CD4-positive, alpha-beta T cell (primary cell): ENCODE measurements around the gene ZNF879. TPM values are rescaled to one million over a fixed set of nuclear protein-coding genes. Genes with fewer than 3 reads are reported as not detected.

Experiments used
- ATAC-seq: fragments of 200-7000 bp; cut with Tn5 transposase; one replicate; pipeline ENCODE4 v1.10.0; 2022; ENCODE audit warnings: mild to moderate bottlenecking; ENCODE audit not compliant: poor library complexity
- CTCF ChIA-PET: fragments of 350-600 bp; sonication (Branson Sonifier 250); formaldehyde crosslinking; loops from one replicate; lab custom pipeline; 2021; ENCODE audit warnings: antibody characterized with exemption, inconsistent platforms; lab: Charles Lee
- POLR2A ChIA-PET: fragments of 350-600 bp; sonication (Branson Sonifier 250); formaldehyde crosslinking; loops from one replicate; lab custom pipeline; 2021; ENCODE audit warnings: antibody characterized with exemption, inconsistent platforms; lab: Charles Lee
- DNase-seq, 14 experiments: peaks; one replicate each; pipeline ENCODE4 v3.0.0-alpha.2; 2013 to 2020; ENCODE audit warnings: mixed read lengths in 2 of 14
- H3K27ac ChIP-seq, 2 donors: one replicate each; pipeline versions ENCODE4 v1.5.1 to v1.7.0; 2013; ENCODE audit warnings: low read length in 2 of 2, low read depth in 1 of 2, mild to moderate bottlenecking in 1 of 2
- H3K27me3 ChIP-seq, 2 experiments: 1 replicate in 1 of 2; 2 replicates in 1 of 2; pipeline versions ENCODE4 v1.6.1 to v1.7.0; 2013; ENCODE audit warnings: low read length in 2 of 2, control low read depth in 1 of 2, mild to moderate bottlenecking in 1 of 2, moderate library complexity in 1 of 2; ENCODE audit not compliant: insufficient read depth in 2 of 2, control insufficient read depth in 1 of 2
- H3K36me3 ChIP-seq: one replicate; pipeline ENCODE4 v1.6.1; 2013; ENCODE audit warnings: low read length, control low read depth; ENCODE audit not compliant: insufficient read depth
- H3K4me1 ChIP-seq: one replicate; pipeline ENCODE4 v1.6.1; 2013; ENCODE audit warnings: low read length, control low read depth; ENCODE audit not compliant: insufficient read depth
- H3K4me3 ChIP-seq: one replicate; pipeline ENCODE4 v1.5.1; 2013; ENCODE audit warnings: mild to moderate bottlenecking, low read length, moderate library complexity
- H3K9me3 ChIP-seq, 2 experiments: 1 replicate in 1 of 2; 2 replicates in 1 of 2; pipeline versions ENCODE4 v1.6.1 to v1.7.0; 2013; ENCODE audit warnings: low read length in 2 of 2, mild to moderate bottlenecking in 2 of 2, control low read depth in 1 of 2, moderate library complexity in 1 of 2; ENCODE audit not compliant: control insufficient read depth in 1 of 2, insufficient read depth in 1 of 2
- H3K27ac Mint-ChIP-seq: one replicate; pipeline ENCODE4 v1.8.0; 2020; ENCODE audit warnings: mixed read lengths
- H3K27me3 Mint-ChIP-seq: one replicate; pipeline ENCODE4 v1.8.0; 2021; ENCODE audit warnings: mixed read lengths
- H3K36me3 Mint-ChIP-seq: one replicate; pipeline ENCODE4 v1.8.0; 2021; ENCODE audit warnings: low read depth, mixed read lengths
- H3K4me1 Mint-ChIP-seq: one replicate; pipeline ENCODE4 v1.8.0; 2021; ENCODE audit warnings: low read depth, mixed read lengths
- H3K4me3 Mint-ChIP-seq: one replicate; pipeline ENCODE4 v1.8.0; 2020; ENCODE audit warnings: mild to moderate bottlenecking, mixed read lengths
- H3K9me3 Mint-ChIP-seq: one replicate; pipeline ENCODE4 v1.8.0; 2020; ENCODE audit warnings: mixed read lengths
- intact Hi-C, 2 experiments: fragments of 100-400 bp; cut with DNase I in 1 of 2; cut with micrococcal nuclease in 1 of 2; formaldehyde crosslinking; loops; one replicate each; pipeline versions ENCODE4 v1.15.1 to v1.9.0; 2023 to 2025; cut with DNase I, micrococcal nuclease
- total RNA-seq, 174 experiments: library from RNA in 2 of 174; stranded (reverse) in 2 of 174; gene quantifications; one replicate each; pipeline ENCODE4 v1.2.3 and lab custom pipeline; 2021 to 2026
- TF ChIP-seq, protein P1 (sequence below): fragments of 200-600 bp; IDR thresholded peaks from one replicate; pipeline ENCODE4 v1.8.0; 2022; ENCODE audit warnings: antibody characterized with exemption, mild to moderate bottlenecking

ZNF879 gene
- total RNA-seq, 2 experiments from 2014 or later, result 4.9 to 5.1 TPM

DNA sequence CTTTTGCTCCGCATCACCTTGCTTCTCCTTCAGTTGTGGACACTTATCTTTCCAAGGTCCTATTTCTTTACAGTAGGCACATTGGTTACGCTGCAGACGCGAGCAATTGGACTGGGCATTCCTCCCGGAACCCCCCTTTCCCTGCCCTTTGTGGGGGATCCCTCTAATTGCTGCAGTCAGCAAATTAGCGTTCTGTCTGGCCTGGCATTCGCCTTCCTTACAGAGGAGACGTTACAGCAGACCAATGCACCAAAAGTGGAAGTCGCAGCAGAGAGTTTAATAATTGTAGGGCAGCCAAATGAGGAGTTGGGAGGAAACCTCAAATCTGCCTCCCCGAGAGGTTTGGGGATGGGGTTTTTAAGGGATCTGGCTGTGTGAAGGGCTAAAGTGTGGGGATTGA, 31.3 kb downstream of the ZNF879 start:
- DNase-seq (no peak), ATAC-seq (no peak)
- no peak overlapping the region for H3K27ac ChIP-seq
- H3K4me1 ChIP-seq, result no peaks in the 10 kb centered on the region
- ChIA-PET POLR2A (no interaction called here), CTCF (no interaction called here)
- H3K36me3 ChIP-seq, result no peaks in the 10 kb centered on the region
- peaks cover 0 to 9% of the 10 kb centered on the region in 2 experiments for H3K9me3 ChIP-seq
- Mint-ChIP-seq H3K9me3 (peaks cover 2% of the 10 kb centered on the region), H3K4me3 (no peak overlapping the region), H3K27ac (no peak overlapping the region), H3K27me3 (peaks cover 9% of the 10 kb centered on the region), H3K4me1 (peaks cover 7% of the 10 kb centered on the region), H3K36me3 (peaks cover 6% of the 10 kb centered on the region)
- H3K4me3 ChIP-seq, result no peak overlapping the region
- peaks cover 0 to 6% of the 10 kb centered on the region in 2 experiments for H3K27me3 ChIP-seq
- TF ChIP-seq, protein P1, sequence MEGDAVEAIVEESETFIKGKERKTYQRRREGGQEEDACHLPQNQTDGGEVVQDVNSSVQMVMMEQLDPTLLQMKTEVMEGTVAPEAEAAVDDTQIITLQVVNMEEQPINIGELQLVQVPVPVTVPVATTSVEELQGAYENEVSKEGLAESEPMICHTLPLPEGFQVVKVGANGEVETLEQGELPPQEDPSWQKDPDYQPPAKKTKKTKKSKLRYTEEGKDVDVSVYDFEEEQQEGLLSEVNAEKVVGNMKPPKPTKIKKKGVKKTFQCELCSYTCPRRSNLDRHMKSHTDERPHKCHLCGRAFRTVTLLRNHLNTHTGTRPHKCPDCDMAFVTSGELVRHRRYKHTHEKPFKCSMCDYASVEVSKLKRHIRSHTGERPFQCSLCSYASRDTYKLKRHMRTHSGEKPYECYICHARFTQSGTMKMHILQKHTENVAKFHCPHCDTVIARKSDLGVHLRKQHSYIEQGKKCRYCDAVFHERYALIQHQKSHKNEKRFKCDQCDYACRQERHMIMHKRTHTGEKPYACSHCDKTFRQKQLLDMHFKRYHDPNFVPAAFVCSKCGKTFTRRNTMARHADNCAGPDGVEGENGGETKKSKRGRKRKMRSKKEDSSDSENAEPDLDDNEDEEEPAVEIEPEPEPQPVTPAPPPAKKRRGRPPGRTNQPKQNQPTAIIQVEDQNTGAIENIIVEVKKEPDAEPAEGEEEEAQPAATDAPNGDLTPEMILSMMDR, result no peak
- intact Hi-C loops, result no loop called here

DNA sequence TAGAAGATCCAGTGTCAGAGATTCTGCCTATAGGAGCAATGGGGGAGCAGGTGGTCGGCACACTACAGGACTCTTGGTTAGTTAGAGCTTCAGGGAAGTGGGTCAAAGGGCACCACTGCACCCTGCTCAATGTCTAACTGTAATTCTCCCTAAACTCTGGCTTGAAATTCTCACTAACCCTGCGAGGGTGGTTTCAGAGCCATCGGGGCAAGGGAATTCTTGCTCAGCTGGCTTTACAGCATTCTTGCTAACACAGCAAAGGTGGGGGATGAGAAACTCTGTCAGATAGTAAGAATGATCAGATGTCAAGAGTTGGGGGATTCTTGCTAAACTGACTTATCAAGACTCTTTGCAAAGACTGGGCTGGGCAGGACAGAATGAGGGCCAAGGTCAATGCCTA, 31.8 kb downstream of the ZNF879 start:
- H3K4me1 Mint-ChIP-seq, result peaks cover 11% of the 10 kb centered on the region

DNA sequence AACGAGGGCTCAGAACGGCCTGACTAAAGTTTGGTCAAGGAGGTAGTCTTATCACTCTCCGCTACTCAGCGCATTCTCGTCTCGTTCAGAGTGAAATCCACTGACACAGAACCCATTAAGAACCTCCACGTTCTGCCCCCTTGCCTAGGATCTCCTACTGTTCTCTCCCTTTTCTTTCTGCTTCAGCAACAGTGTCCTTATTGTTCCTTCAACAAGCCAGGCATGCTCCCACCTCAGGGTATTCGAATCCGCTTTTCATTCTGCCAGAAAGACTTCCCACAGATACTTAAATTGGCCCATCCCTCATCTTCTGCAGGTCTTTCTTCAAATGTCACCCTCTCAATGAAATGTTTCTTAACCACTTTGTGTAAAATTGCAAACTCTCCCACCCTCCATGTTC, 32.2 kb downstream of the ZNF879 start:
- H3K27ac ChIP-seq, result no peak overlapping the region
- H3K27me3 ChIP-seq, result peaks cover 0 to 4% of the 10 kb centered on the region in 2 experiments
- H3K4me3 ChIP-seq, result no peak overlapping the region
- Mint-ChIP-seq H3K27me3 (peaks cover 9% of the 10 kb centered on the region), H3K27ac (no peak overlapping the region), H3K36me3 (peaks cover 11% of the 10 kb centered on the region), H3K4me3 (no peak overlapping the region), H3K4me1 (peaks cover 14% of the 10 kb centered on the region), H3K9me3 (peaks cover 2% of the 10 kb centered on the region)
- TF ChIP-seq, protein P1, result no peak
- peaks cover 0 to 11% of the 10 kb centered on the region in 2 experiments for H3K9me3 ChIP-seq
- POLR2A ChIA-PET, result no interaction called here
- no peak for DNase-seq
- intact Hi-C loops, result no loop called here
- CTCF ChIA-PET, result no interaction called here
- H3K4me1 ChIP-seq, result peaks cover 3% of the 10 kb centered on the region
- ATAC-seq, result no peak
- no peaks in the 10 kb centered on the region for H3K36me3 ChIP-seq

More for the DNA sequence above, 31.8 kb downstream of the ZNF879 start:
- H3K27ac ChIP-seq, result no peak overlapping the region
- H3K36me3 ChIP-seq, result no peaks in the 10 kb centered on the region
- ChIA-PET CTCF (no interaction called here), POLR2A (no interaction called here)
- H3K9me3 ChIP-seq, result peaks cover 0 to 9% of the 10 kb centered on the region in 2 experiments
- TF ChIP-seq, protein P1, result no peak
- no peak overlapping the region for H3K4me3 Mint-ChIP-seq
- DNase-seq (no peak), ATAC-seq (no peak)
- H3K27me3 Mint-ChIP-seq, result peaks cover 9% of the 10 kb centered on the region
- no peak overlapping the region for H3K27ac Mint-ChIP-seq
- no peak overlapping the region for H3K4me3 ChIP-seq
- H3K27me3 ChIP-seq, result peaks cover 0 to 4% of the 10 kb centered on the region in 2 experiments
- peaks cover 11% of the 10 kb centered on the region for H3K36me3 Mint-ChIP-seq
- intact Hi-C loops, result no loop called here
- H3K4me1 ChIP-seq, result no peaks in the 10 kb centered on the region
- peaks cover 2% of the 10 kb centered on the region for H3K9me3 Mint-ChIP-seq
